Vagina (tissue), 2 donors: ENCODE results near the gene GLP2R. TPM values are rescaled to one million over a fixed set of nuclear protein-coding genes. Genes with fewer than 3 reads are reported as not detected.
"Not testable (repeated sequence)": the region's sequence is repeated elsewhere in the genome, so short reads cannot be mapped to it uniquely, and the experiment has no call there.

Experiments used
- DNase-seq, 2 donors: peaks; one replicate each; pipeline ENCODE4 v3.0.0-alpha.2; 2017; ENCODE audit errors: extremely low spot score in 2 of 2
- H3K27ac ChIP-seq: fragments of 200-600 bp; sonication (generic); one replicate; pipeline ENCODE4 v1.5.1; 2019
- H3K27me3 ChIP-seq: fragments of 200-600 bp; sonication (generic); one replicate; pipeline ENCODE4 v1.5.1; 2019
- H3K36me3 ChIP-seq, 2 donors: fragments of 200-600 bp; sonication (generic); one replicate each; pipeline ENCODE4 v1.5.1; 2017 to 2019
- H3K4me1 ChIP-seq: fragments of 200-600 bp; sonication (generic); one replicate; pipeline ENCODE4 v1.5.1; 2019
- H3K4me3 ChIP-seq, 2 donors: fragments of 200-600 bp; sonication (generic); 1 replicate in 1 of 2; 2 replicates in 1 of 2; pipeline ENCODE4 v1.5.1; 2016 to 2019
- H3K9me3 ChIP-seq: fragments of 200-600 bp; sonication (generic); one replicate; pipeline ENCODE4 v1.5.1; 2019
- CTCF ChIP-seq, 3 experiments: fragments of 450-650 bp in 2 of 3; fragments of 200-600 bp in 1 of 3; sonication (generic) in 1 of 3; IDR thresholded peaks; one replicate each; pipeline ENCODE4 v1.5.1; 2017 to 2019; ENCODE audit warnings: antibody characterized with exemption in 3 of 3, mild to moderate bottlenecking in 2 of 3, moderate library complexity in 2 of 3
- POLR2A ChIP-seq, 2 donors: fragments of 450-650 bp; IDR thresholded peaks; one replicate each; pipeline ENCODE4 v1.6.1; 2017; ENCODE audit warnings: antibody characterized with exemption in 2 of 2, mild to moderate bottlenecking in 2 of 2, moderate library complexity in 2 of 2
- POLR2AphosphoS5 ChIP-seq, 2 donors: sonication (generic); formaldehyde crosslinking; IDR thresholded peaks; one replicate each; pipeline ENCODE4 v1.9.0; 2017; ENCODE audit warnings: antibody characterized with exemption in 2 of 2, mild to moderate bottlenecking in 2 of 2, low read depth in 1 of 2; ENCODE audit not compliant: insufficient read depth in 1 of 2
- intact Hi-C: fragments of 100-400 bp; cut with DNase I; formaldehyde crosslinking; loops from one replicate; pipeline ENCODE4 v1.15.1; 2023
- total RNA-seq: library from RNA; depleted of rRNA; stranded (reverse); fragments of >200 nt; gene quantifications from one replicate; pipeline ENCODE4 v1.2.3, GENCODE V29; 2016

GLP2R gene
- total RNA-seq, 1 donor from 2014 or later, result 2.9 TPM

- Histone ChIP-seq H3K4me3 (no peak overlapping the region), H3K36me3 (peaks cover 0 to 41% of the 10 kb centered on the region in 2 donors), H3K27ac (no peak overlapping the region), H3K4me1 (no peaks in the 10 kb centered on the region), H3K9me3 (no peaks in the 10 kb centered on the region), H3K27me3 (no peaks in the 10 kb centered on the region)
- DNase-seq, result no peak
- intact Hi-C loops, result no loop called here
- TF ChIP-seq POLR2A (IDR thresholded peaks at IDR 0.05) (no peak), POLR2AphosphoS5 (IDR thresholded peaks at IDR 0.05; ENCODE audit: insufficient read depth in 1 of 2, low read depth in 1 of 2) (no peak), CTCF (IDR thresholded peaks at IDR 0.05) (no peak)
Measured at GRCh38 chr17:9918804-9919352, 93.2 kb downstream of the GLP2R start.

GRCh38 chr17:9921216-9921615 lies 95.5 kb downstream of the GLP2R start:
- H3K27me3 ChIP-seq, H3K9me3 ChIP-seq, H3K4me3 ChIP-seq, DNase-seq, H3K27ac ChIP-seq, H3K4me1 ChIP-seq: not testable (repeated sequence)
- peaks cover 0 to 28% of the 10 kb centered on the region in 2 donors for H3K36me3 ChIP-seq
- intact Hi-C loops, result loop anchor here (5.0 kb wide), 1 partner anchor 696 kb away; no protein-coding TSS in a partner anchor

GRCh38 chr17:9922012-9922848 lies 96.5 kb downstream of the GLP2R start:
- intact Hi-C loops, result loop anchor here (5.0 kb wide), 1 partner anchor 695 kb away; no protein-coding TSS in a partner anchor

GRCh38 chr17:9924735-9925191 lies 99.0 kb downstream of the GLP2R start:
- TF ChIP-seq POLR2AphosphoS5 (IDR thresholded peaks at IDR 0.05; ENCODE audit: insufficient read depth in 1 of 2, low read depth in 1 of 2), result no peak
- peak; percentile 54 to 92 (median 67) for TF ChIP-seq CTCF (IDR thresholded peaks at IDR 0.05)
- no peak for TF ChIP-seq POLR2A (IDR thresholded peaks at IDR 0.05)
- no peaks in the 10 kb centered on the region for H3K27me3 ChIP-seq
- intact Hi-C loops, result loop anchor here (1.0 to 5.0 kb wide), 2 partner anchors 23 to 693 kb away; no protein-coding TSS in a partner anchor
- DNase-seq, result peak in 1 of 2 donors; percentile 84
- H3K27ac ChIP-seq, result peak overlapping the region; percentile 52
- H3K36me3 ChIP-seq, result peaks cover 0 to 5% of the 10 kb centered on the region in 2 donors
- H3K4me3 ChIP-seq, result no peak overlapping the region
- no peaks in the 10 kb centered on the region for H3K9me3 ChIP-seq
- H3K4me1 ChIP-seq, result no peaks in the 10 kb centered on the region

More at GRCh38 chr17:9922012-9922848, 96.5 kb downstream of the GLP2R start:
- DNase-seq, result no peak
- H3K36me3 ChIP-seq, result peaks cover 0 to 21% of the 10 kb centered on the region in 2 donors
- no peaks in the 10 kb centered on the region for H3K4me1 ChIP-seq
- TF ChIP-seq POLR2A (IDR thresholded peaks at IDR 0.05), result no peak
- no peak for TF ChIP-seq CTCF (IDR thresholded peaks at IDR 0.05)
- TF ChIP-seq POLR2AphosphoS5 (IDR thresholded peaks at IDR 0.05; ENCODE audit: insufficient read depth in 1 of 2, low read depth in 1 of 2), result no peak
- H3K27me3 ChIP-seq, result no peaks in the 10 kb centered on the region
- no peak overlapping the region for H3K4me3 ChIP-seq
- H3K27ac ChIP-seq, result no peak overlapping the region
- no peaks in the 10 kb centered on the region for H3K9me3 ChIP-seq

- TF ChIP-seq POLR2AphosphoS5 (IDR thresholded peaks at IDR 0.05; ENCODE audit: insufficient read depth in 1 of 2, low read depth in 1 of 2) (no peak), CTCF (IDR thresholded peaks at IDR 0.05) (no peak)
- no peak for DNase-seq
- Histone ChIP-seq H3K36me3 (peaks cover 0 to 2% of the 10 kb centered on the region in 2 donors), H3K27ac (peak overlapping the region; percentile 52), H3K4me3 (no peak overlapping the region), H3K27me3 (no peaks in the 10 kb centered on the region), H3K4me1 (no peaks in the 10 kb centered on the region), H3K9me3 (no peaks in the 10 kb centered on the region)
- intact Hi-C loops, result no loop called here
Measured at GRCh38 chr17:9925457-9925856, 99.7 kb downstream of the GLP2R start.
